ENCODE measurements around the gene EIF3M.
A peak's percentile ranks its signal among the peaks of the same experiment; 100 is the strongest.

Gene EIF3M

DNA sequence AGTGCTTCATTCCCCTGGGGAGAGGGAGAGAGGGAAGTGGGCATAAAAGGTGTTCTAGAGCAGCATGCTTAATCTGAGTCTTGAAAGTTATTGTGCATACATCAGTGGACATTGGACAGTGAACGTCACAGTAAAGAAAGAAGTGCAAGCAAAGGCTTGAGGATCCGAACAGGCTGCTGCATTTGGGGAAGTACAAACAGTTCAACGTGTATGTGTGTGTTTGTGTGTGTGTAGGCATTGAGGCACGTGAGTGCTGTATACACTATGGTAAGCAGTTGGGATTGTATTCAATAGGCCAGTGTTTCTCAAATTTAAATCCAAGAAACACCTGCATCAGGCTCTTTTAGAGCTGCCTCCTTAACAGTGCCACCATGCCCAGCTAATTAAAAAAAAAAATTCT is 10.4 kb upstream of the EIF3M start:
- H3K9ac ChIP-seq (ENCODE audit: low read depth, low read length): no peak overlapping the region
- no peak for ATAC-seq (ENCODE audit: insufficient read depth, low read depth)
- no peaks in the 10 kb centered on the region for H4K20me1 ChIP-seq (ENCODE audit: insufficient read depth, low read length)
- H3K9me3 ChIP-seq (ENCODE audit: insufficient read depth, low read length, severe bottlenecking): no peaks in the 10 kb centered on the region
- peaks cover 23% of the 10 kb centered on the region for H3K4me1 ChIP-seq (ENCODE audit: insufficient read depth, low read length)
- H3K36me3 ChIP-seq (ENCODE audit: insufficient read depth, low read length): no peaks in the 10 kb centered on the region
- no peaks in the 10 kb centered on the region for H3K27me3 ChIP-seq (ENCODE audit: insufficient read depth, low read length, poor library complexity)
- H3K4me3 ChIP-seq (ENCODE audit: low read depth in 1 of 2, low read length in 2 of 2): no peak overlapping the region
- no peak overlapping the region for H3K4me2 ChIP-seq (ENCODE audit: insufficient read depth, low read length)
- DNase-seq: no peak
- no peaks in the 10 kb centered on the region for H3K79me2 ChIP-seq (ENCODE audit: insufficient read depth, low read length)
- no peak overlapping the region for H2AFZ ChIP-seq (ENCODE audit: low read depth, low read length)
- TF ChIP-seq, protein P1, sequence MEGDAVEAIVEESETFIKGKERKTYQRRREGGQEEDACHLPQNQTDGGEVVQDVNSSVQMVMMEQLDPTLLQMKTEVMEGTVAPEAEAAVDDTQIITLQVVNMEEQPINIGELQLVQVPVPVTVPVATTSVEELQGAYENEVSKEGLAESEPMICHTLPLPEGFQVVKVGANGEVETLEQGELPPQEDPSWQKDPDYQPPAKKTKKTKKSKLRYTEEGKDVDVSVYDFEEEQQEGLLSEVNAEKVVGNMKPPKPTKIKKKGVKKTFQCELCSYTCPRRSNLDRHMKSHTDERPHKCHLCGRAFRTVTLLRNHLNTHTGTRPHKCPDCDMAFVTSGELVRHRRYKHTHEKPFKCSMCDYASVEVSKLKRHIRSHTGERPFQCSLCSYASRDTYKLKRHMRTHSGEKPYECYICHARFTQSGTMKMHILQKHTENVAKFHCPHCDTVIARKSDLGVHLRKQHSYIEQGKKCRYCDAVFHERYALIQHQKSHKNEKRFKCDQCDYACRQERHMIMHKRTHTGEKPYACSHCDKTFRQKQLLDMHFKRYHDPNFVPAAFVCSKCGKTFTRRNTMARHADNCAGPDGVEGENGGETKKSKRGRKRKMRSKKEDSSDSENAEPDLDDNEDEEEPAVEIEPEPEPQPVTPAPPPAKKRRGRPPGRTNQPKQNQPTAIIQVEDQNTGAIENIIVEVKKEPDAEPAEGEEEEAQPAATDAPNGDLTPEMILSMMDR (IDR thresholded peaks at IDR 0.05; ENCODE audit: borderline replicate concordance, extremely low read depth, low read length, poor library complexity, severe bottlenecking): no peak
- no peak for TF ChIP-seq EZH2 (IDR thresholded peaks at IDR 0.05; ENCODE audit: borderline replicate concordance, low read depth, low read length, severe bottlenecking)
- H3K27ac ChIP-seq (ENCODE audit: low read length): 0 out of 2 replicates have a peak overlapping the region, but pooled peaks have one; percentile 4

- Histone ChIP-seq H3K4me2 (ENCODE audit: insufficient read depth, low read length) (no peak overlapping the region), H3K36me3 (ENCODE audit: insufficient read depth, low read length) (no peaks in the 10 kb centered on the region), H3K27ac (ENCODE audit: low read length) (no peak overlapping the region), H3K27me3 (ENCODE audit: insufficient read depth, low read length, poor library complexity) (no peaks in the 10 kb centered on the region), H3K9me3 (ENCODE audit: insufficient read depth, low read length, severe bottlenecking) (no peaks in the 10 kb centered on the region), H3K79me2 (ENCODE audit: insufficient read depth, low read length) (no peaks in the 10 kb centered on the region), H2AFZ (ENCODE audit: low read depth, low read length) (0 out of 2 replicates have a peak overlapping the region, but pooled peaks have one; percentile 2), H3K4me3 (ENCODE audit: low read depth in 1 of 2, low read length in 2 of 2) (no peak overlapping the region), H4K20me1 (ENCODE audit: insufficient read depth, low read length) (no peaks in the 10 kb centered on the region), H3K4me1 (ENCODE audit: insufficient read depth, low read length) (peaks cover 23% of the 10 kb centered on the region), H3K9ac (ENCODE audit: low read depth, low read length) (no peak overlapping the region)
- DNase-seq: no peak
- TF ChIP-seq, protein P1 (IDR thresholded peaks at IDR 0.05; ENCODE audit: borderline replicate concordance, extremely low read depth, low read length, poor library complexity, severe bottlenecking): no peak
- no peak for TF ChIP-seq EZH2 (IDR thresholded peaks at IDR 0.05; ENCODE audit: borderline replicate concordance, low read depth, low read length, severe bottlenecking)
- no peak for ATAC-seq (ENCODE audit: insufficient read depth, low read depth)
These were observed 9.2 kb upstream of the EIF3M start for GRCh38 chr11:32574421-32574820.

DNA sequence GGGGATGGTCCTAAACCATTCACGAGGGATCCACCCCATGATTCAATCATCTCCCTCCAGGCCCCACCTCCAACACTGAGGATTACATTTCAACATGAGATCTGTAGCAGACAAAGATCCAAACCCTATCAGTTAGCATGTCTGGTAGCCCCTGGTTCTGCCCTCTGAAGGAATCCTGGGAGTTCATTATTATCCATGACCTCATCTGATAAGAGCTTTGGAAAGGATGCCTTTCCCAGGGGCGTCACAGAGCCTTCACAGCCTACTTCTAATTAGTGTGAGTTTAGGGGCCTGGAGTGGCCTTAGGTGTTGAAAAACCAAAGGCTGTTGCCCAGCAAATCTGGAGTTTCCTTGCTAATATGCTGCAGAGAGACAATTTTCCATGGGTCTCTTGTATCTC is 8.6 kb upstream of the EIF3M start:
- no peaks in the 10 kb centered on the region for H4K20me1 ChIP-seq (ENCODE audit: insufficient read depth, low read length)
- H3K9ac ChIP-seq (ENCODE audit: low read depth, low read length): no peak overlapping the region
- H3K27ac ChIP-seq (ENCODE audit: low read length): 0 out of 2 replicates have a peak overlapping the region, but pooled peaks have one; percentile 5
- no peaks in the 10 kb centered on the region for H3K27me3 ChIP-seq (ENCODE audit: insufficient read depth, low read length, poor library complexity)
- H3K9me3 ChIP-seq (ENCODE audit: insufficient read depth, low read length, severe bottlenecking): no peaks in the 10 kb centered on the region
- peaks cover 23% of the 10 kb centered on the region for H3K4me1 ChIP-seq (ENCODE audit: insufficient read depth, low read length)
- ATAC-seq (ENCODE audit: insufficient read depth, low read depth) (no peak), DNase-seq (no peak)
- TF ChIP-seq, protein P1 (IDR thresholded peaks at IDR 0.05; ENCODE audit: borderline replicate concordance, extremely low read depth, low read length, poor library complexity, severe bottlenecking): no peak
- no peak for TF ChIP-seq EZH2 (IDR thresholded peaks at IDR 0.05; ENCODE audit: borderline replicate concordance, low read depth, low read length, severe bottlenecking)
- H3K4me2 ChIP-seq (ENCODE audit: insufficient read depth, low read length): no peak overlapping the region
- H3K36me3 ChIP-seq (ENCODE audit: insufficient read depth, low read length): no peaks in the 10 kb centered on the region
- peak overlapping the region; percentile 2; the same call in 1 of the 2 replicates for H2AFZ ChIP-seq (ENCODE audit: low read depth, low read length)
- H3K79me2 ChIP-seq (ENCODE audit: insufficient read depth, low read length): no peaks in the 10 kb centered on the region
- H3K4me3 ChIP-seq (ENCODE audit: low read depth in 1 of 2, low read length in 2 of 2): no peak overlapping the region

GRCh38 chr11:32576456-32576855 is 7.2 kb upstream of the EIF3M start:
- Histone ChIP-seq H3K9ac (ENCODE audit: low read depth, low read length) (no peak overlapping the region), H3K79me2 (ENCODE audit: insufficient read depth, low read length) (no peaks in the 10 kb centered on the region), H4K20me1 (ENCODE audit: insufficient read depth, low read length) (no peaks in the 10 kb centered on the region), H3K4me2 (ENCODE audit: insufficient read depth, low read length) (no peak overlapping the region), H2AFZ (ENCODE audit: low read depth, low read length) (no peak overlapping the region), H3K4me3 (ENCODE audit: low read depth in 1 of 2, low read length in 2 of 2) (no peak overlapping the region), H3K36me3 (ENCODE audit: insufficient read depth, low read length) (no peaks in the 10 kb centered on the region), H3K4me1 (ENCODE audit: insufficient read depth, low read length) (peaks cover 12% of the 10 kb centered on the region), H3K27ac (ENCODE audit: low read length) (no peak overlapping the region), H3K27me3 (ENCODE audit: insufficient read depth, low read length, poor library complexity) (no peaks in the 10 kb centered on the region), H3K9me3 (ENCODE audit: insufficient read depth, low read length, severe bottlenecking) (no peaks in the 10 kb centered on the region)
- ATAC-seq (ENCODE audit: insufficient read depth, low read depth) (no peak), DNase-seq (no peak)
- TF ChIP-seq, protein P1 (IDR thresholded peaks at IDR 0.05; ENCODE audit: borderline replicate concordance, extremely low read depth, low read length, poor library complexity, severe bottlenecking): no peak
- TF ChIP-seq EZH2 (IDR thresholded peaks at IDR 0.05; ENCODE audit: borderline replicate concordance, low read depth, low read length, severe bottlenecking): no peak
